ENCODE results near the gene RBFOX2.

Gene RBFOX2

GRCh38 chr22:35963237-35963810, 65.3 kb downstream of the RBFOX2 start:
- TF ChIP-seq, protein P1, sequence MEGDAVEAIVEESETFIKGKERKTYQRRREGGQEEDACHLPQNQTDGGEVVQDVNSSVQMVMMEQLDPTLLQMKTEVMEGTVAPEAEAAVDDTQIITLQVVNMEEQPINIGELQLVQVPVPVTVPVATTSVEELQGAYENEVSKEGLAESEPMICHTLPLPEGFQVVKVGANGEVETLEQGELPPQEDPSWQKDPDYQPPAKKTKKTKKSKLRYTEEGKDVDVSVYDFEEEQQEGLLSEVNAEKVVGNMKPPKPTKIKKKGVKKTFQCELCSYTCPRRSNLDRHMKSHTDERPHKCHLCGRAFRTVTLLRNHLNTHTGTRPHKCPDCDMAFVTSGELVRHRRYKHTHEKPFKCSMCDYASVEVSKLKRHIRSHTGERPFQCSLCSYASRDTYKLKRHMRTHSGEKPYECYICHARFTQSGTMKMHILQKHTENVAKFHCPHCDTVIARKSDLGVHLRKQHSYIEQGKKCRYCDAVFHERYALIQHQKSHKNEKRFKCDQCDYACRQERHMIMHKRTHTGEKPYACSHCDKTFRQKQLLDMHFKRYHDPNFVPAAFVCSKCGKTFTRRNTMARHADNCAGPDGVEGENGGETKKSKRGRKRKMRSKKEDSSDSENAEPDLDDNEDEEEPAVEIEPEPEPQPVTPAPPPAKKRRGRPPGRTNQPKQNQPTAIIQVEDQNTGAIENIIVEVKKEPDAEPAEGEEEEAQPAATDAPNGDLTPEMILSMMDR (IDR thresholded peaks at IDR 0.05; ENCODE audit: poor library complexity, severe bottlenecking): no peak
- Histone ChIP-seq H3K4me1 (ENCODE audit: insufficient read depth, poor library complexity, severe bottlenecking) (no peaks in the 10 kb centered on the region), H3K27me3 (ENCODE audit: insufficient read depth, poor library complexity, severe bottlenecking) (no peaks in the 10 kb centered on the region), H3K4me3 (ENCODE audit: severe bottlenecking) (no peak overlapping the region), H3K36me3 (ENCODE audit: low read depth) (no peaks in the 10 kb centered on the region), H3K9me3 (ENCODE audit: severe bottlenecking) (no peaks in the 10 kb centered on the region), H3K27ac (ENCODE audit: poor library complexity, severe bottlenecking) (no peak overlapping the region)
- DNase-seq (ENCODE audit: low spot score) (no peak), ATAC-seq (ENCODE audit: low read depth) (no peak)

- no peak overlapping the region for H3K27ac ChIP-seq (ENCODE audit: poor library complexity, severe bottlenecking)
- TF ChIP-seq, protein P1 (IDR thresholded peaks at IDR 0.05; ENCODE audit: poor library complexity, severe bottlenecking): no peak
- no peaks in the 10 kb centered on the region for H3K36me3 ChIP-seq (ENCODE audit: low read depth)
- DNase-seq (ENCODE audit: low spot score): no peak
- H3K4me1 ChIP-seq (ENCODE audit: insufficient read depth, poor library complexity, severe bottlenecking): no peaks in the 10 kb centered on the region
- no peaks in the 10 kb centered on the region for H3K27me3 ChIP-seq (ENCODE audit: insufficient read depth, poor library complexity, severe bottlenecking)
- no peak for ATAC-seq (ENCODE audit: low read depth)
- no peak overlapping the region for H3K4me3 ChIP-seq (ENCODE audit: severe bottlenecking)
- no peaks in the 10 kb centered on the region for H3K9me3 ChIP-seq (ENCODE audit: severe bottlenecking)
Observed at GRCh38 chr22:35961480-35962295, 66.9 kb downstream of the RBFOX2 start.

DNA sequence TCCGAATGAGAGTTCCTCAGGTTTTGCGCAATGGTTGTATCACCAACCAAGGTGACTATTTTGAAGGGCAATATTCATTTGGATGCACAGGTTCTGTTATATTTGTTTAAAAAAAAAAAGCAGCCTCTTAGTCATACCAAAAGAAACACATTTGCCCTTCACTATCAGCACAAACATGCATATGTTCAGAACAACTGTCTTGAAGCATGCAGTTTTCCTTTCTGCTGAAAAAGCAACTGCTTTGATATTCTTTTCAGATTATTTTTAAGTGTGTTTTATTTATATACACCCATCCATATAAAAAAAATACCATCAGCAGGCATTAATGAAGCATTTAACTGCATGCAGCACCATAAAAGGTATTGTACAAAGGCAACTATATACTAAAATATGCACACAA, 67.8 kb downstream of the RBFOX2 start:
- DNase-seq (ENCODE audit: low spot score) (no peak), ATAC-seq (ENCODE audit: low read depth) (no peak)
- Histone ChIP-seq H3K27ac (ENCODE audit: poor library complexity, severe bottlenecking) (no peak overlapping the region), H3K27me3 (ENCODE audit: insufficient read depth, poor library complexity, severe bottlenecking) (no peaks in the 10 kb centered on the region), H3K4me1 (ENCODE audit: insufficient read depth, poor library complexity, severe bottlenecking) (no peaks in the 10 kb centered on the region), H3K36me3 (ENCODE audit: low read depth) (no peaks in the 10 kb centered on the region), H3K4me3 (ENCODE audit: severe bottlenecking) (no peak overlapping the region), H3K9me3 (ENCODE audit: severe bottlenecking) (no peaks in the 10 kb centered on the region)
- TF ChIP-seq, protein P1 (IDR thresholded peaks at IDR 0.05; ENCODE audit: poor library complexity, severe bottlenecking): no peak

GRCh38 chr22:35959121-35959800, 69.4 kb downstream of the RBFOX2 start:
- TF ChIP-seq, protein P1 (IDR thresholded peaks at IDR 0.05; ENCODE audit: poor library complexity, severe bottlenecking): no peak
- ATAC-seq (ENCODE audit: low read depth) (no peak), DNase-seq (ENCODE audit: low spot score) (no peak)
- Histone ChIP-seq H3K4me1 (ENCODE audit: insufficient read depth, poor library complexity, severe bottlenecking) (no peaks in the 10 kb centered on the region), H3K27ac (ENCODE audit: poor library complexity, severe bottlenecking) (no peak overlapping the region), H3K27me3 (ENCODE audit: insufficient read depth, poor library complexity, severe bottlenecking) (no peaks in the 10 kb centered on the region), H3K36me3 (ENCODE audit: low read depth) (no peaks in the 10 kb centered on the region), H3K9me3 (ENCODE audit: severe bottlenecking) (no peaks in the 10 kb centered on the region), H3K4me3 (ENCODE audit: severe bottlenecking) (no peak overlapping the region)

Measured in RWPE2 (cell line).